Keratinocyte (primary cell): ENCODE data around the gene ZNF423. TPM values are rescaled to one million over a fixed set of nuclear protein-coding genes. Genes with fewer than 3 reads are reported as not detected.

ENCODE experiments used
- DNase-seq: peaks from one replicate; pipeline ENCODE4 v3.0.0-alpha.2; 2011; ENCODE audit warnings: low read depth, missing footprints, low spot score
- FAIRE-seq: peaks from 2 replicates; lab custom pipeline; 2011; peaks lifted over from hg19 to GRCh38; lab: Jason Lieb, UNC
- H2AFZ ChIP-seq: 2 replicates; pipeline ENCODE4 v1.6.0; 2012; ENCODE audit warnings: low read length, control low read depth, inconsistent platforms; ENCODE audit not compliant: control insufficient read depth
- H3K27ac ChIP-seq: 2 replicates; pipeline ENCODE4 v1.5.1; 2011; ENCODE audit warnings: low read length; ENCODE audit not compliant: control insufficient read depth, insufficient read depth
- H3K27me3 ChIP-seq: 3 replicates; pipeline ENCODE4 v1.6.0; 2011; ENCODE audit warnings: low read length; ENCODE audit not compliant: control insufficient read depth, insufficient read depth; ENCODE audit errors: extremely low read depth
- H3K36me3 ChIP-seq, 2 experiments: 2 replicates in 1 of 2; 3 replicates in 1 of 2; pipeline ENCODE4 v1.5.1; 2011; ENCODE audit warnings: low read length in 2 of 2, mild to moderate bottlenecking in 1 of 2; ENCODE audit not compliant: control insufficient read depth in 2 of 2, insufficient read depth in 2 of 2; ENCODE audit errors: extremely low read depth in 1 of 2
- H3K4me1 ChIP-seq: 3 replicates; pipeline ENCODE4 v1.5.1; 2011; ENCODE audit warnings: low read length; ENCODE audit not compliant: control insufficient read depth, insufficient read depth; ENCODE audit errors: extremely low read depth
- H3K4me2 ChIP-seq: 3 replicates; pipeline ENCODE4 v1.6.0; 2011; ENCODE audit warnings: low read depth, low read length; ENCODE audit not compliant: control insufficient read depth, insufficient read depth; ENCODE audit errors: extremely low read depth
- H3K4me3 ChIP-seq, 3 experiments: fragments of 200-600 bp in 1 of 3; sonication (generic) in 1 of 3; 2 replicates in 2 of 3; 3 replicates in 1 of 3; pipeline ENCODE4 v1.5.1; 2011 to 2016; ENCODE audit warnings: low read length in 3 of 3, mild to moderate bottlenecking in 3 of 3, control low read depth in 2 of 3, inconsistent platforms in 1 of 3, low read depth in 1 of 3, mixed read lengths in 1 of 3, mixed run types in 1 of 3, moderate library complexity in 1 of 3; ENCODE audit not compliant: control insufficient read depth in 2 of 3, insufficient read depth in 2 of 3; ENCODE audit errors: extremely low read depth in 1 of 3
- H3K79me2 ChIP-seq: 2 replicates; pipeline ENCODE4 v1.6.0; 2012; ENCODE audit warnings: low read length; ENCODE audit not compliant: control insufficient read depth, insufficient read depth
- H3K9ac ChIP-seq: 3 replicates; pipeline ENCODE4 v1.6.0; 2011; ENCODE audit warnings: low read length; ENCODE audit not compliant: control insufficient read depth, insufficient read depth; ENCODE audit errors: extremely low read depth
- H3K9me1 ChIP-seq: 3 replicates; pipeline ENCODE4 v1.6.0; 2011; ENCODE audit warnings: low read length; ENCODE audit not compliant: control insufficient read depth, insufficient read depth; ENCODE audit errors: extremely low read depth
- H3K9me3 ChIP-seq: 2 replicates; pipeline ENCODE4 v1.5.1; 2012; ENCODE audit warnings: low read depth, low read length; ENCODE audit not compliant: control insufficient read depth
- H4K20me1 ChIP-seq: 3 replicates; pipeline ENCODE4 v1.6.0; 2011; ENCODE audit warnings: low read length; ENCODE audit not compliant: control insufficient read depth, insufficient read depth; ENCODE audit errors: extremely low read depth
- CTCF ChIP-seq, 3 experiments: IDR thresholded peaks in 1 of 3; conservative IDR thresholded peaks in 1 of 3; optimal IDR thresholded peaks in 1 of 3; 2 replicates in 2 of 3; 3 replicates in 1 of 3; pipeline versions ENCODE3 to v1.5.1; 2011; ENCODE audit warnings: low read length in 3 of 3, mild to moderate bottlenecking in 3 of 3, moderate library complexity in 2 of 3, control low read depth in 1 of 3, inconsistent platforms in 1 of 3; ENCODE audit not compliant: insufficient read depth in 2 of 3; ENCODE audit errors: extremely low read depth in 1 of 3
- EZH2 ChIP-seq: IDR thresholded peaks from one replicate; pipeline ENCODE4 v1.6.1; 2012; ENCODE audit warnings: inconsistent platforms, mild to moderate bottlenecking, low read length, moderate library complexity
- dilution Hi-C: fragments of 300-500 bp; cut with MboI; formaldehyde crosslinking; loops from one replicate; pipeline ENCODE4 v1.7.0; 2020; ENCODE audit warnings: low sequenced_read_pairs; ENCODE audit not compliant: extremely low pct_ligation_motif_present
- polyA plus RNA-seq, 5 experiments: library from polyadenylated mRNA; depleted of rRNA in 3 of 5; stranded (reverse) in 3 of 5; stranded (forward) in 1 of 5; unstranded in 1 of 5; fragments of >200 nt; gene quantifications; 1 replicate in 1 of 5; 2 replicates in 3 of 5; 3 replicates in 1 of 5; pipeline versions ENCODE4 v1.2.1 to v1.2.3, GENCODE V29; 2011 to 2012; ENCODE audit warnings: missing spikeins in 2 of 5, low read depth in 1 of 5, low replicate concordance in 1 of 5

Gene ZNF423
- polyA plus RNA-seq, 1 donor (not counting 4 experiments of a cell fraction or from before 2014, with no cell fraction given): 0.05 TPM

- Histone ChIP-seq H4K20me1 (no peaks in the 10 kb centered on the region), H3K9me1 (no peaks in the 10 kb centered on the region), H2AFZ (no peak overlapping the region), H3K4me3 (no peak overlapping the region), H3K9ac (no peak overlapping the region), H3K9me3 (no peaks in the 10 kb centered on the region), H3K36me3 (no peaks in the 10 kb centered on the region), H3K27ac (no peak overlapping the region), H3K79me2 (no peaks in the 10 kb centered on the region), H3K27me3 (peaks cover 3% of the 10 kb centered on the region), H3K4me2 (no peak overlapping the region), H3K4me1 (no peaks in the 10 kb centered on the region)
- no peak for TF ChIP-seq CTCF (optimal IDR thresholded peaks at IDR 0.05 in 1 of 3, IDR thresholded peaks at IDR 0.05 in 1 of 3, conservative IDR thresholded peaks at IDR 0.05 in 1 of 3; ENCODE audit: extremely low read depth in 1 of 3, insufficient read depth in 2 of 3, low read length in 3 of 3)
- TF ChIP-seq EZH2: no peak
- FAIRE-seq: no peak
- dilution Hi-C loops: no loop called here
- DNase-seq: no peak
Observed at GRCh38 chr16:49652456-49653172, 203.3 kb downstream of the ZNF423 start.

GRCh38 chr16:49651996-49652395, 203.9 kb downstream of the ZNF423 start:
- Histone ChIP-seq H3K27ac (no peak overlapping the region), H3K4me3 (no peak overlapping the region), H2AFZ (no peak overlapping the region), H4K20me1 (no peaks in the 10 kb centered on the region), H3K9ac (no peak overlapping the region), H3K9me3 (peaks cover under 1% of the 10 kb centered on the region), H3K36me3 (no peaks in the 10 kb centered on the region), H3K79me2 (no peaks in the 10 kb centered on the region), H3K27me3 (peaks cover 2% of the 10 kb centered on the region), H3K4me2 (no peak overlapping the region), H3K4me1 (no peaks in the 10 kb centered on the region), H3K9me1 (no peaks in the 10 kb centered on the region)
- dilution Hi-C loops: no loop called here
- no peak for FAIRE-seq
- DNase-seq: no peak
- no peak for TF ChIP-seq EZH2
- no peak for TF ChIP-seq CTCF (optimal IDR thresholded peaks at IDR 0.05 in 1 of 3, IDR thresholded peaks at IDR 0.05 in 1 of 3, conservative IDR thresholded peaks at IDR 0.05 in 1 of 3; ENCODE audit: extremely low read depth in 1 of 3, insufficient read depth in 2 of 3, low read length in 3 of 3)
